Keratinocyte (primary cell): ENCODE results near the gene PDE9A. TPM values are rescaled to one million over a fixed set of nuclear protein-coding genes. Genes with fewer than 3 reads are reported as not detected.

Experiments
- DNase-seq: peaks from one replicate; pipeline ENCODE4 v3.0.0-alpha.2; 2011; ENCODE audit warnings: low read depth, missing footprints, low spot score
- FAIRE-seq: peaks from 2 replicates; lab custom pipeline; 2011; peaks lifted over from hg19 to GRCh38; lab: Jason Lieb, UNC
- H2AFZ ChIP-seq: 2 replicates; pipeline ENCODE4 v1.6.0; 2012; ENCODE audit warnings: low read length, control low read depth, inconsistent platforms; ENCODE audit not compliant: control insufficient read depth
- H3K27ac ChIP-seq: 2 replicates; pipeline ENCODE4 v1.5.1; 2011; ENCODE audit warnings: low read length; ENCODE audit not compliant: control insufficient read depth, insufficient read depth
- H3K27me3 ChIP-seq: 3 replicates; pipeline ENCODE4 v1.6.0; 2011; ENCODE audit warnings: low read length; ENCODE audit not compliant: control insufficient read depth, insufficient read depth; ENCODE audit errors: extremely low read depth
- H3K36me3 ChIP-seq, 2 experiments: 2 replicates in 1 of 2; 3 replicates in 1 of 2; pipeline ENCODE4 v1.5.1; 2011; ENCODE audit warnings: low read length in 2 of 2, mild to moderate bottlenecking in 1 of 2; ENCODE audit not compliant: control insufficient read depth in 2 of 2, insufficient read depth in 2 of 2; ENCODE audit errors: extremely low read depth in 1 of 2
- H3K4me1 ChIP-seq: 3 replicates; pipeline ENCODE4 v1.5.1; 2011; ENCODE audit warnings: low read length; ENCODE audit not compliant: control insufficient read depth, insufficient read depth; ENCODE audit errors: extremely low read depth
- H3K4me2 ChIP-seq: 3 replicates; pipeline ENCODE4 v1.6.0; 2011; ENCODE audit warnings: low read depth, low read length; ENCODE audit not compliant: control insufficient read depth, insufficient read depth; ENCODE audit errors: extremely low read depth
- H3K4me3 ChIP-seq, 3 experiments: fragments of 200-600 bp in 1 of 3; sonication (generic) in 1 of 3; 2 replicates in 2 of 3; 3 replicates in 1 of 3; pipeline ENCODE4 v1.5.1; 2011 to 2016; ENCODE audit warnings: low read length in 3 of 3, mild to moderate bottlenecking in 3 of 3, control low read depth in 2 of 3, inconsistent platforms in 1 of 3, low read depth in 1 of 3, mixed read lengths in 1 of 3, mixed run types in 1 of 3, moderate library complexity in 1 of 3; ENCODE audit not compliant: control insufficient read depth in 2 of 3, insufficient read depth in 2 of 3; ENCODE audit errors: extremely low read depth in 1 of 3
- H3K79me2 ChIP-seq: 2 replicates; pipeline ENCODE4 v1.6.0; 2012; ENCODE audit warnings: low read length; ENCODE audit not compliant: control insufficient read depth, insufficient read depth
- H3K9ac ChIP-seq: 3 replicates; pipeline ENCODE4 v1.6.0; 2011; ENCODE audit warnings: low read length; ENCODE audit not compliant: control insufficient read depth, insufficient read depth; ENCODE audit errors: extremely low read depth
- H3K9me1 ChIP-seq: 3 replicates; pipeline ENCODE4 v1.6.0; 2011; ENCODE audit warnings: low read length; ENCODE audit not compliant: control insufficient read depth, insufficient read depth; ENCODE audit errors: extremely low read depth
- H3K9me3 ChIP-seq: 2 replicates; pipeline ENCODE4 v1.5.1; 2012; ENCODE audit warnings: low read depth, low read length; ENCODE audit not compliant: control insufficient read depth
- H4K20me1 ChIP-seq: 3 replicates; pipeline ENCODE4 v1.6.0; 2011; ENCODE audit warnings: low read length; ENCODE audit not compliant: control insufficient read depth, insufficient read depth; ENCODE audit errors: extremely low read depth
- EZH2 ChIP-seq: IDR thresholded peaks from one replicate; pipeline ENCODE4 v1.6.1; 2012; ENCODE audit warnings: inconsistent platforms, mild to moderate bottlenecking, low read length, moderate library complexity
- dilution Hi-C: fragments of 300-500 bp; cut with MboI; formaldehyde crosslinking; loops from one replicate; pipeline ENCODE4 v1.7.0; 2020; ENCODE audit warnings: low sequenced_read_pairs; ENCODE audit not compliant: extremely low pct_ligation_motif_present
- polyA plus RNA-seq, 5 experiments: library from polyadenylated mRNA; depleted of rRNA in 3 of 5; stranded (reverse) in 3 of 5; stranded (forward) in 1 of 5; unstranded in 1 of 5; fragments of >200 nt; gene quantifications; 1 replicate in 1 of 5; 2 replicates in 3 of 5; 3 replicates in 1 of 5; pipeline versions ENCODE4 v1.2.1 to v1.2.3, GENCODE V29; 2011 to 2012; ENCODE audit warnings: missing spikeins in 2 of 5, low read depth in 1 of 5, low replicate concordance in 1 of 5
- TF ChIP-seq, protein P1 (sequence below), 3 experiments: IDR thresholded peaks in 1 of 3; conservative IDR thresholded peaks in 1 of 3; optimal IDR thresholded peaks in 1 of 3; 2 replicates in 2 of 3; 3 replicates in 1 of 3; pipeline versions ENCODE3 to v1.5.1; 2011; ENCODE audit warnings: low read length in 3 of 3, mild to moderate bottlenecking in 3 of 3, moderate library complexity in 2 of 3, control low read depth in 1 of 3, inconsistent platforms in 1 of 3; ENCODE audit not compliant: insufficient read depth in 2 of 3; ENCODE audit errors: extremely low read depth in 1 of 3

The PDE9A gene
- polyA plus RNA-seq, 1 donor (not counting 4 experiments of a cell fraction or from before 2014, with no cell fraction given): 0.13 TPM

DNA sequence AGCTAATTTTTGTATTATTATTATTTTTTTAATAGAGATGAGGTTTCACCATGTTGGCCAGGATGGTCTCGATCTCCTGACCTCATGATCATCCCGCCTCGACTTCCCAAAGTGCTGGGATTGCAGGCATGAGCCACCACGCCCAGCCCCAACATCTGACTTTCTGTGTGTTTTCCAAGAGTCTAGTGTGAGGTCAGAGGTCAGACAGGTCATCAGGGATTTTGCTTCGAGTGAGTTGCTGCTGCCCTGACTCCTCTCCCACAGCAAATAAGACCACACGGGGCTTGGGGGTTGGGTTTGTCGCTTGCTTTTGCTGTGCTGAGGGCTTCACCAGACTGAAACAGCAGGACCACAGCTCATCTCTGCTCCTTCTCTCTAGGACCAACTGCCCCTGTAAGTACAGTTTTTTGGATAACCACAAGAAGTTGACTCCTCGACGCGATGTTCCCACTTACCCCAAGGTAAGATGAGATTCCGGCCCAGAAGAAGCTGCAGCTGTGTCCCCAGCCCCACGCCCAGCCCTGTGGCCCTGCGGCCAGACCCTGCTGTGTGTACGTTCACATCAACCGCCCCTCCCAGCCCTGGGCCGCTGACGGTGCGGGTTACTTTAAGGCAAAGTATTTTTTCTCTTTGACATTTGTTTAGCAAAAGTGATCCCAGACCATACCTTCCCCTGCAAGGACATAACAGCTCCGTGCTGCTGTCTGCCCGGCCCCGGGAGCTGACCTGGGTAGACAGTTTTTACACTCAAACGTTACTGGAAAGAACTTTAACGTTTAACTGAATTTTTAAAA, 97.5 kb downstream of the PDE9A start:
- H3K79me2 ChIP-seq: no peaks in the 10 kb centered on the region
- dilution Hi-C loops: no loop called here
- H3K4me2 ChIP-seq: no peak overlapping the region
- H3K9ac ChIP-seq: no peak overlapping the region
- H3K9me3 ChIP-seq: no peaks in the 10 kb centered on the region
- H2AFZ ChIP-seq: no peak overlapping the region
- peaks cover 10% of the 10 kb centered on the region for H3K27me3 ChIP-seq
- no peak for FAIRE-seq
- H4K20me1 ChIP-seq: no peaks in the 10 kb centered on the region
- no peaks in the 10 kb centered on the region for H3K36me3 ChIP-seq
- no peak for DNase-seq
- H3K9me1 ChIP-seq: no peaks in the 10 kb centered on the region
- no peak overlapping the region for H3K27ac ChIP-seq
- TF ChIP-seq, protein P1, sequence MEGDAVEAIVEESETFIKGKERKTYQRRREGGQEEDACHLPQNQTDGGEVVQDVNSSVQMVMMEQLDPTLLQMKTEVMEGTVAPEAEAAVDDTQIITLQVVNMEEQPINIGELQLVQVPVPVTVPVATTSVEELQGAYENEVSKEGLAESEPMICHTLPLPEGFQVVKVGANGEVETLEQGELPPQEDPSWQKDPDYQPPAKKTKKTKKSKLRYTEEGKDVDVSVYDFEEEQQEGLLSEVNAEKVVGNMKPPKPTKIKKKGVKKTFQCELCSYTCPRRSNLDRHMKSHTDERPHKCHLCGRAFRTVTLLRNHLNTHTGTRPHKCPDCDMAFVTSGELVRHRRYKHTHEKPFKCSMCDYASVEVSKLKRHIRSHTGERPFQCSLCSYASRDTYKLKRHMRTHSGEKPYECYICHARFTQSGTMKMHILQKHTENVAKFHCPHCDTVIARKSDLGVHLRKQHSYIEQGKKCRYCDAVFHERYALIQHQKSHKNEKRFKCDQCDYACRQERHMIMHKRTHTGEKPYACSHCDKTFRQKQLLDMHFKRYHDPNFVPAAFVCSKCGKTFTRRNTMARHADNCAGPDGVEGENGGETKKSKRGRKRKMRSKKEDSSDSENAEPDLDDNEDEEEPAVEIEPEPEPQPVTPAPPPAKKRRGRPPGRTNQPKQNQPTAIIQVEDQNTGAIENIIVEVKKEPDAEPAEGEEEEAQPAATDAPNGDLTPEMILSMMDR (optimal IDR thresholded peaks at IDR 0.05 in 1 of 3, IDR thresholded peaks at IDR 0.05 in 1 of 3, conservative IDR thresholded peaks at IDR 0.05 in 1 of 3; ENCODE audit: extremely low read depth in 1 of 3, insufficient read depth in 2 of 3, low read length in 3 of 3): no peak
- TF ChIP-seq EZH2: no peak
- no peak overlapping the region for H3K4me3 ChIP-seq
- H3K4me1 ChIP-seq: no peaks in the 10 kb centered on the region

DNA sequence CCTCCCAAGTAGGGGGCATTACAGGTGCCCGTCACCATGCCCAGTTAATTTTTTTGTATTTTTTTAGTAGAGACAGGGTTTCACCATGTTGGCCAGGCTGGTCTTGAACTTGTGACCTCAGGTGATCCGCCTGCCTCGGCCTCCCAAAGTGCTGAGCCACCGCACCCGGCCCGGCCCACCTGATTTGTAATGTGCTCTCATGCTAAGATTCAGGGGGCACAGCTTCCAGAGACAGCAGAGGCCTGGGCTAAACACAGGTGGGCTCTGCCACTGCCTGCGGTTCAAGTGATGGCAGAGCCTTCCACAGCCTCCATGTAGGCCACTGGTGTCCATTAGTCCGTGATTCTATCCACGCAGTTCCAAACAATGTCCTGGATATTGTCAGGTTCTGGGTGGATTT, 98.4 kb downstream of the PDE9A start:
- no peak for FAIRE-seq
- no peak overlapping the region for H3K27ac ChIP-seq
- H3K4me3 ChIP-seq: no peak overlapping the region
- no peaks in the 10 kb centered on the region for H3K9me3 ChIP-seq
- H3K27me3 ChIP-seq: peaks cover 17% of the 10 kb centered on the region
- H3K9ac ChIP-seq: no peak overlapping the region
- H3K36me3 ChIP-seq: no peaks in the 10 kb centered on the region
- H3K4me2 ChIP-seq: no peak overlapping the region
- DNase-seq: no peak
- H3K4me1 ChIP-seq: no peaks in the 10 kb centered on the region
- H4K20me1 ChIP-seq: no peaks in the 10 kb centered on the region
- no peaks in the 10 kb centered on the region for H3K9me1 ChIP-seq
- no peak for TF ChIP-seq EZH2
- TF ChIP-seq, protein P1 (optimal IDR thresholded peaks at IDR 0.05 in 1 of 3, IDR thresholded peaks at IDR 0.05 in 1 of 3, conservative IDR thresholded peaks at IDR 0.05 in 1 of 3; ENCODE audit: extremely low read depth in 1 of 3, insufficient read depth in 2 of 3, low read length in 3 of 3): no peak
- H3K79me2 ChIP-seq: no peaks in the 10 kb centered on the region
- dilution Hi-C loops: no loop called here
- no peak overlapping the region for H2AFZ ChIP-seq
